G401 (cell line): ENCODE data around the gene RASL11A. TPM values are rescaled to one million over a fixed set of nuclear protein-coding genes. Genes with fewer than 3 reads are reported as not detected.
"Not testable (repeated sequence)": the region's sequence is repeated elsewhere in the genome, so short reads cannot be mapped to it uniquely, and the experiment has no call there.

Source experiments
- DNase-seq: peaks from one replicate; pipeline ENCODE4 v3.0.0-alpha.2; 2015; ENCODE audit warnings: low spot score
- in situ Hi-C: cut with HindIII; loops from 2 replicates; pipeline ENCODE4 v1.10.0; 2016; ENCODE audit warnings: low sequenced_read_pairs, mixed read lengths
- total RNA-seq: library from RNA; depleted of rRNA; stranded (reverse); fragments of >200 nt; shearing (Covaris generic); gene quantifications from 2 replicates; pipeline ENCODE4 v1.2.3, GENCODE V29; 2014; rRNA removed

Gene RASL11A
- 2.4 and 5.8 TPM in 2 replicates for total RNA-seq

- DNase-seq, result peak; percentile 92
- in situ Hi-C loops, result no loop called here
Measured at GRCh38 chr13:27270594-27271520, at the start of gene RASL11A. RASL11A (plus strand) TSS chr13:27270830; CDS start chr13:27270945, 115 bp downstream.

GRCh38 chr13:27222100-27222499 is 48.5 kb upstream of the RASL11A start:
- DNase-seq, in situ Hi-C loops: not testable (repeated sequence)

- in situ Hi-C loops, result no loop called here
- DNase-seq, result no peak
Measured at GRCh38 chr13:27226991-27227390, 43.6 kb upstream of the RASL11A start.

GRCh38 chr13:27228131-27228530 is 42.5 kb upstream of the RASL11A start:
- in situ Hi-C loops, result no loop called here
- no peak for DNase-seq

- DNase-seq, result no peak
- in situ Hi-C loops, result no loop called here
Measured at GRCh38 chr13:27229642-27230041, 41.0 kb upstream of the RASL11A start.

- in situ Hi-C loops, result no loop called here
Measured at GRCh38 chr13:27233964-27234363, 36.7 kb upstream of the RASL11A start.

GRCh38 chr13:27236478-27236877 is 34.2 kb upstream of the RASL11A start:
- no peak for DNase-seq
- in situ Hi-C loops, result no loop called here

More at GRCh38 chr13:27233964-27234363, 36.7 kb upstream of the RASL11A start:
- no peak for DNase-seq

- in situ Hi-C loops, result no loop called here
Measured at GRCh38 chr13:27242702-27243101, 27.9 kb upstream of the RASL11A start.

GRCh38 chr13:27245610-27246009 is 25.0 kb upstream of the RASL11A start:
- DNase-seq, result no peak
- in situ Hi-C loops, result no loop called here

More at GRCh38 chr13:27242702-27243101, 27.9 kb upstream of the RASL11A start:
- DNase-seq, result no peak

GRCh38 chr13:27250833-27251165 is 19.8 kb upstream of the RASL11A start:
- in situ Hi-C loops, result no loop called here
- no peak for DNase-seq

GRCh38 chr13:27251166-27252091 is 19.2 kb upstream of the RASL11A start, which contains the start of gene RPL21:
RPL21 (plus strand) TSS chr13:27251558; CDS start chr13:27253777, 2,219 bp downstream.
- peak; percentile 98 for DNase-seq
- in situ Hi-C loops, result no loop called here

- DNase-seq, result no peak
- in situ Hi-C loops, result no loop called here
Measured at GRCh38 chr13:27252467-27252866, 18.2 kb upstream of the RASL11A start.

GRCh38 chr13:27257233-27257568 is 13.4 kb upstream of the RASL11A start:
- DNase-seq, result no peak
- in situ Hi-C loops, result no loop called here

GRCh38 chr13:27257648-27258253 is 12.9 kb upstream of the RASL11A start:
- in situ Hi-C loops, result no loop called here

GRCh38 chr13:27258637-27259386 is 11.8 kb upstream of the RASL11A start:
- in situ Hi-C loops, result no loop called here
- DNase-seq, result no peak

More at GRCh38 chr13:27257648-27258253, 12.9 kb upstream of the RASL11A start:
- DNase-seq, result no peak

GRCh38 chr13:27259831-27260230 is 10.8 kb upstream of the RASL11A start:
- DNase-seq, result no peak
- in situ Hi-C loops, result no loop called here

GRCh38 chr13:27261396-27261795 is 9.2 kb upstream of the RASL11A start:
- in situ Hi-C loops, result no loop called here
- no peak for DNase-seq

- in situ Hi-C loops, result no loop called here
- DNase-seq, result no peak
Measured at GRCh38 chr13:27263438-27263837, 7.2 kb upstream of the RASL11A start.

GRCh38 chr13:27264181-27264580 is 6.4 kb upstream of the RASL11A start:
- in situ Hi-C loops, result no loop called here
- DNase-seq, result no peak
